ENCODE measurements around the gene NACC2. TPM values are rescaled to one million over a fixed set of nuclear protein-coding genes. Genes with fewer than 3 reads are reported as not detected.

The NACC2 gene
- total RNA-seq, 1 experiment from 2014 or later = 24.8 TPM

DNA sequence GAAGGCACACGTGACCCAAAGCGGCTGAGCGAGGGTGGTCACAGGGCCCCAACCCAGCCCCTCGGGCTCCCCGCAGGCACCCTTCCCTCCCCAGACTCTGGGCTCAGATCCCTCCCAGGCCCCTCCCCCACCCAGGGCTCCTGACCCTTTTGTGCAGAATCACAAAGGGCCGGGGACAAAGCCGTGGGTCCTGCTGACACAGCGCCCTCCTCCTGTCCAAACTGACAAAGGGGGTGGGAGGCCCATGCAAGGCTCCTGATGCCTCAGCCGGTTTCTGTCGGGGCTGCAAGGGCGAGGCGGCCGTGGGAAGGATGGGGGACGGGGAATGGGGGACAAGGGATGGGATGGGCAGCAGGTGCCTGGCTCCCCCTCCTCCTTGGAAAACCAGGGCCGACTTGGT is 90.4 kb downstream of the NACC2 start:
- Mint-ChIP-seq H3K27ac (ENCODE audit: unreplicated experiment) (no peak overlapping the region), H3K4me3 (ENCODE audit: low read depth, unreplicated experiment) (no peak overlapping the region), H3K4me1 (ENCODE audit: low read depth, unreplicated experiment) (no peaks in the 10 kb centered on the region), H3K27me3 (ENCODE audit: unreplicated experiment) (no peaks in the 10 kb centered on the region), H3K9me3 (ENCODE audit: low read depth, unreplicated experiment) (no peaks in the 10 kb centered on the region), H3K36me3 (ENCODE audit: insufficient read depth, unreplicated experiment) (peaks cover 16% of the 10 kb centered on the region)
- intact Hi-C loops (cut with micrococcal nuclease; ENCODE audit: unreplicated experiment) = no loop called here
- CTCF ChIA-PET = no interaction called here
- no TSS peak for BruUV-seq (replicated peaks)
- TF ChIP-seq, protein P1, sequence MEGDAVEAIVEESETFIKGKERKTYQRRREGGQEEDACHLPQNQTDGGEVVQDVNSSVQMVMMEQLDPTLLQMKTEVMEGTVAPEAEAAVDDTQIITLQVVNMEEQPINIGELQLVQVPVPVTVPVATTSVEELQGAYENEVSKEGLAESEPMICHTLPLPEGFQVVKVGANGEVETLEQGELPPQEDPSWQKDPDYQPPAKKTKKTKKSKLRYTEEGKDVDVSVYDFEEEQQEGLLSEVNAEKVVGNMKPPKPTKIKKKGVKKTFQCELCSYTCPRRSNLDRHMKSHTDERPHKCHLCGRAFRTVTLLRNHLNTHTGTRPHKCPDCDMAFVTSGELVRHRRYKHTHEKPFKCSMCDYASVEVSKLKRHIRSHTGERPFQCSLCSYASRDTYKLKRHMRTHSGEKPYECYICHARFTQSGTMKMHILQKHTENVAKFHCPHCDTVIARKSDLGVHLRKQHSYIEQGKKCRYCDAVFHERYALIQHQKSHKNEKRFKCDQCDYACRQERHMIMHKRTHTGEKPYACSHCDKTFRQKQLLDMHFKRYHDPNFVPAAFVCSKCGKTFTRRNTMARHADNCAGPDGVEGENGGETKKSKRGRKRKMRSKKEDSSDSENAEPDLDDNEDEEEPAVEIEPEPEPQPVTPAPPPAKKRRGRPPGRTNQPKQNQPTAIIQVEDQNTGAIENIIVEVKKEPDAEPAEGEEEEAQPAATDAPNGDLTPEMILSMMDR (IDR thresholded peaks at IDR 0.05; ENCODE audit: unreplicated experiment) = no peak
- DNase-seq = no peak

DNA sequence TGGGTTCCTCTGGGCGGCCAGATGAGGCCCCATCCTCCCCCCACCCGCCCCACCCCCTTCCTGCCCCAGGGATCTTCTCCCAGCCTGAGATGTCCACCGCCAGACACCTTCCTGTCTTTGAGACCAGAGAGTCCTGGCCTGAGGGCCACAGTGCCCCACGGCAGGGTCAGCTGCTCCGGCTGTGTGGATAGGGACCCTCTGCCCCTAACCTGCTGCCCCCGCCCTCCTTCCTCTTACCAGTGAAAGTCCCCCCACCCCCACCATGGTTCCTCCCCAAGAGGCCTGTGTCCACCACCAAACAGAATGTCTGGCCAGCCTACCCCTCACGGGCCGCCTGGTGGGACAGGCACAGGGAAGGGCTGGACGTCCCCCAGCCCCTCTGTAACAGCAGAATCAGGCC is 90.9 kb downstream of the NACC2 start:
- no peak for DNase-seq
- BruUV-seq (replicated peaks) = no TSS peak
- H3K27me3 Mint-ChIP-seq (ENCODE audit: unreplicated experiment) = no peaks in the 10 kb centered on the region
- H3K36me3 Mint-ChIP-seq (ENCODE audit: insufficient read depth, unreplicated experiment) = peaks cover 16% of the 10 kb centered on the region
- no peaks in the 10 kb centered on the region for H3K9me3 Mint-ChIP-seq (ENCODE audit: low read depth, unreplicated experiment)
- H3K4me3 Mint-ChIP-seq (ENCODE audit: low read depth, unreplicated experiment) = no peak overlapping the region
- no peak overlapping the region for H3K27ac Mint-ChIP-seq (ENCODE audit: unreplicated experiment)
- CTCF ChIA-PET = interaction anchor here (1.4 kb wide), 1 partner anchor 10 kb away, joined by 3 read pairs; no protein-coding TSS in a partner anchor
- TF ChIP-seq, protein P1 (IDR thresholded peaks at IDR 0.05; ENCODE audit: unreplicated experiment) = no peak
- H3K4me1 Mint-ChIP-seq (ENCODE audit: low read depth, unreplicated experiment) = no peaks in the 10 kb centered on the region
- intact Hi-C loops (cut with micrococcal nuclease; ENCODE audit: unreplicated experiment) = no loop called here

DNA sequence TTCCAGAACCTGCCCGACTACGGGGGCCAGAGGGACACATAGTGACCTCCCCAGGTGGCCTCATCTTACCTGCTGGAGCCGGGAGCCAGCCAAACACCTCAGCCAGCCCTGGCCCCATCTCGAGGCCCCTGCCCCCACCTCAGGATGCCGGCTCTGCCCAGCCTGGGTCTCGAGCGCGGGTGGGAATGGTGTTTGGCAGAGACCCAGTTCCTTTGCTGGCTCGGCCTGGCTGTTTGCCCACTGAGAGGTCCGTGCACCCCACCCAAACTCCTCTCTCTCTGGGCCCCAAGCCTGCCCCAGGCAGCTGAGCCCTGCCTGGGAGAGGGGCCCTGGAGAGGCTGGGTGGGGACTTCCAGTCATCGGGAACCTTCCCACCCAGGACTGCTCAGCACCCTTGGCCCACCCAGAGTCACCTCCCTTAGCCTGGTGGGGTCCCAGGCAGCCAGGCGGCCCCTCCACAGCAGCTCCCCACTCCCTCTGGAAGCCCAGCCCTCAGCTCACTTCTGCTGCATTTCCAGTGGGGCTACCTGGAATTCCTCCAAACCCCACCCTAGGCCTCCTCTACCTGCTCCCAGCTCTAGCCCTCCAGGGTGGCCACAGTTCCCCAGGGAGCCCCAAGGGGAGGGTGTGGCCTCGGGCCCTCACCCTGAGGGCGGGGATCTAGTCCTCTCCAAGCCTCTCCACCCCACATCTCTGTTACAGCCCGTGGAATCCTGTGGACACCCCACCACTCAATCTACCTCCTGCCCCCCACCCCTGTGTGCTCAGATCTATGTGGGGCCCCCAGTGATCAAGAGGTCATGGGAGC is 91.5 kb downstream of the NACC2 start:
- DNase-seq = no peak
- Mint-ChIP-seq H3K4me1 (ENCODE audit: low read depth, unreplicated experiment) (no peaks in the 10 kb centered on the region), H3K27me3 (ENCODE audit: unreplicated experiment) (no peaks in the 10 kb centered on the region), H3K9me3 (ENCODE audit: low read depth, unreplicated experiment) (no peaks in the 10 kb centered on the region), H3K27ac (ENCODE audit: unreplicated experiment) (no peak overlapping the region), H3K4me3 (ENCODE audit: low read depth, unreplicated experiment) (no peak overlapping the region), H3K36me3 (ENCODE audit: insufficient read depth, unreplicated experiment) (peaks cover 16% of the 10 kb centered on the region)
- TF ChIP-seq, protein P1 (IDR thresholded peaks at IDR 0.05; ENCODE audit: unreplicated experiment) = no peak
- no TSS peak for BruUV-seq (replicated peaks)
- CTCF ChIA-PET = interaction anchor here (1.4 kb wide), 1 partner anchor 10 kb away, joined by 3 read pairs; no protein-coding TSS in a partner anchor
- intact Hi-C loops (cut with micrococcal nuclease; ENCODE audit: unreplicated experiment) = no loop called here

DNA sequence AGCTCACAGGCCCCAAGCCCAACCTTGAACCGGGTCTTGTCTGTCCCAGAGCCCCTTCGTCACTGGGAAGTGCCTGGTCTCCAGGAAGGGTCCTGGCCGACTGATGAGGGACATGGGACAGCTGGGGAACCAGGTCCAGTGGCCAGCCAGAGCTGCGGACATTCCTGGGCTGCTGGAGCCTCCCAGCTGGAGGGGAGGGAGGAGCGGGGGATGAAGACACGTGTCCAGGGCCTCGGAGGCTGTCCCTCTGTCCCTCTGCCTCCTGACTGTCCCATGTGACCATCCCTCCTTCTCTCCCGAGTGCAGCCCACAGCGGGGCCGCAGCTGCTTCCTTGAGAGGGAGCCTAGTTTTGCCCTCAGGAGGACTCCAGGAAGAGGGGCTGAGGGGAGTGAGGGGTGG is 92.2 kb downstream of the NACC2 start:
- CTCF ChIA-PET = interaction anchor here (1.4 kb wide), 1 partner anchor 9 kb away, joined by 3 read pairs; no protein-coding TSS in a partner anchor
- H3K36me3 Mint-ChIP-seq (ENCODE audit: insufficient read depth, unreplicated experiment) = peaks cover 13% of the 10 kb centered on the region
- H3K27ac Mint-ChIP-seq (ENCODE audit: unreplicated experiment) = no peak overlapping the region
- no peak for DNase-seq
- TF ChIP-seq, protein P1 (IDR thresholded peaks at IDR 0.05; ENCODE audit: unreplicated experiment) = no peak
- H3K4me3 Mint-ChIP-seq (ENCODE audit: low read depth, unreplicated experiment) = no peak overlapping the region
- H3K27me3 Mint-ChIP-seq (ENCODE audit: unreplicated experiment) = no peaks in the 10 kb centered on the region
- intact Hi-C loops (cut with micrococcal nuclease; ENCODE audit: unreplicated experiment) = no loop called here
- no peaks in the 10 kb centered on the region for H3K9me3 Mint-ChIP-seq (ENCODE audit: low read depth, unreplicated experiment)
- BruUV-seq (replicated peaks) = no TSS peak
- no peaks in the 10 kb centered on the region for H3K4me1 Mint-ChIP-seq (ENCODE audit: low read depth, unreplicated experiment)

Data from Calu3 (cell line).